ENCODE results near the gene MDC1. TPM values are rescaled to one million over a fixed set of nuclear protein-coding genes. Genes with fewer than 3 reads are reported as not detected.

The MDC1 gene
- total and polyA plus RNA-seq, 2 of the 13 experiments (the other 11 are each of a cell fraction or from before 2014, with no cell fraction given) = 8.4 to 14.0 TPM

GRCh38 chr6:30654798-30655742, 62.0 kb downstream of the MDC1 start (continued):
- TF ChIP-seq HIC2 (CRISPR knock-in tag; IDR thresholded peaks at IDR 0.05; ENCODE audit: low read depth) (peak; percentile 88), ZNF792 (CRISPR knock-in tag; IDR thresholded peaks at IDR 0.05) (peak; percentile 97), ATAD3A (CRISPR knock-in tag; IDR thresholded peaks at IDR 0.05) (no peak), CREB1 (IDR thresholded peaks at IDR 0.05) (peak; percentile 45; the same call in 1 of the 2 replicates), CREB1 (CRISPR knock-in tag; IDR thresholded peaks at IDR 0.05) (peak; percentile 56), IKZF4 (CRISPR knock-in tag; IDR thresholded peaks at IDR 0.05; ENCODE audit: borderline replicate concordance, low read depth, not compliant biosample characterization) (peak; percentile 62), ZNF343 (CRISPR knock-in tag; IDR thresholded peaks at IDR 0.05) (no peak; the same call in 1 of the 2 replicates), ZNF136 (CRISPR knock-in tag; IDR thresholded peaks at IDR 0.05; ENCODE audit: low read depth) (0 out of 2 replicates have a peak, but pooled peaks have one; percentile 80), TFDP2 (CRISPR knock-in tag; IDR thresholded peaks at IDR 0.05) (no peak; the same call in 1 of the 2 replicates), HES4 (CRISPR knock-in tag; IDR thresholded peaks at IDR 0.05; ENCODE audit: borderline replicate concordance) (no peak), ZNF362 (CRISPR knock-in tag; IDR thresholded peaks at IDR 0.05; ENCODE audit: borderline replicate concordance) (peak; percentile 76), NFKBIZ (CRISPR knock-in tag; IDR thresholded peaks at IDR 0.05) (no peak), MXD3 (CRISPR knock-in tag; IDR thresholded peaks at IDR 0.05) (no peak), DR1 (CRISPR knock-in tag; IDR thresholded peaks at IDR 0.05) (no peak), NR2C2 (CRISPR knock-in tag; IDR thresholded peaks at IDR 0.05; ENCODE audit: borderline replicate concordance) (peak; percentile 87), ZNF709 (CRISPR knock-in tag; IDR thresholded peaks at IDR 0.05) (no peak), NFE2L1 (CRISPR knock-in tag; IDR thresholded peaks at IDR 0.05; ENCODE audit: borderline replicate concordance) (no peak), ZNF7 (CRISPR knock-in tag; IDR thresholded peaks at IDR 0.05) (no peak), PRDM4 (CRISPR knock-in tag; IDR thresholded peaks at IDR 0.05; ENCODE audit: borderline replicate concordance) (no peak)

Measured in HepG2 (cell line).